ENCODE results near the gene ZNF225.
"Not testable (repeated sequence)": the region's sequence is repeated elsewhere in the genome, so short reads cannot be mapped to it uniquely, and the experiment has no call there.

ZNF225 gene

DNA sequence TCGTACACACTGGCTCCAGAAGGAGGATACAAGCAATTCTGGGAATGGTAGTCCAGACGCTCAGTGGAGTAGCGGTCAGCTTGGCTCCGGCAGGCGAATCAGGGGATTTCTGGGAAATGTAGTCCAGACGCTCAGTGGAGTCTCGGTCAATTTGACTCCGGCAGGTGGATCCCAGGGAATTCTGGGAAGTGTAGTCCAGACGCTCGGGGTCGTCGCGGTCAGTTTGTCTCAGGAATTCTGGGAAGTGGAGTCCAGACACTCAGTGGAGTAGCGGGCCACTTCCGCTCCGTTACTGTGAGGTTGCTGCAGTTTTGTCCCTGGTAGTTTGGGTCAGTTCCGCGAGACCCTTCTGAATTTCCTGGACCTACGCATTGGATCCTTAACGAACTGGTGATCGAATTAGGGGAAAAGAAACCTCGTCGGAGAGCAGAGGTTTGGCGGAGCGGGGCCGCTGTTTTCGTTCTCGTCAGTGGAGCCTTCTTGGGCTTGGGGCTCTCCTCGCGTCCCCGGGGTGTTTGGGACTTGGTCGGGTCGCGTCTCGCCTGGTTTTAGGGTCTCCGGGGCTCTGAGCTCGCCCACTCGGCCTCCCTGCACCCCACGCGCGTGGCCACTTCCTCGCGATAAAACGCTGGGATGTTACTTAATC, at the start of gene ZNF225:
ZNF225 (plus strand) TSS at position 262 of the 646 bp plus-strand sequence. CDS start 2,429 bp downstream, outside the sequence.
- peak; percentile 95 for DNase-seq (ENCODE audit: low spot score)

DNA sequence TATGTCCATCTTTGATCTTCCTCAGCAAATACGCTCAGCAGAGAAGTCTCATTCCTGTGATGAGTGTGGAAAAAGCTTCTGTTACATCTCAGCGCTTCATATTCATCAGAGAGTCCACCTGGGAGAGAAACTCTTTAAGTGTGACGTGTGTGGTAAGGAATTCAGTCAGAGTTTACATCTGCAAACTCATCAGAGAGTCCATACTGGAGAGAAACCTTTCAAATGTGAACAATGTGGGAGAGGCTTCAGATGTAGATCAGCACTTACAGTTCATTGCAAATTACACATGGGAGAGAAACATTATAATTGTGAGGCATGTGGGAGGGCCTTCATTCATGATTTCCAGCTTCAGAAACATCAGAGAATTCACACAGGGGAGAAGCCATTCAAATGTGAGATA, 46.9 kb upstream of the ZNF225 start:
- DNase-seq (ENCODE audit: low spot score) = no peak

DNA sequence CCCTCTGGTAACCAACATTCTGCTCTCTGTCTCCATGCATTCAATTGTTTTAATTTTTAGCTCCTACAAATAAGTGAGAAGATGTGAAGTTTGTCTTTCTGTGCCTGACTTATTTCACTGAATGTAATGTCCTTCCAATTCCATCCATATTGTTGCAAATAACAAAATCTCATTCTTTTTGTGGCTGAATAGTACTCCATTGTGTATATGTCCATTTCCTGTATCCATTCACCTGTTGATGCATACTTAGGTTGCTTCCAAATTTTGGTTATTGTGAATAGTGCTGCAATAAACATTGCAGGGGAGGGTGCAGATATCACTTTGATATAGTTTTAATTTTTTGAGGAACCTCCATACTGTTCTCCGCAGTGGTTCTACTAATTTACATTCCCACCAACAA, 43.8 kb upstream of the ZNF225 start:
- DNase-seq (ENCODE audit: low spot score) = no peak

DNA sequence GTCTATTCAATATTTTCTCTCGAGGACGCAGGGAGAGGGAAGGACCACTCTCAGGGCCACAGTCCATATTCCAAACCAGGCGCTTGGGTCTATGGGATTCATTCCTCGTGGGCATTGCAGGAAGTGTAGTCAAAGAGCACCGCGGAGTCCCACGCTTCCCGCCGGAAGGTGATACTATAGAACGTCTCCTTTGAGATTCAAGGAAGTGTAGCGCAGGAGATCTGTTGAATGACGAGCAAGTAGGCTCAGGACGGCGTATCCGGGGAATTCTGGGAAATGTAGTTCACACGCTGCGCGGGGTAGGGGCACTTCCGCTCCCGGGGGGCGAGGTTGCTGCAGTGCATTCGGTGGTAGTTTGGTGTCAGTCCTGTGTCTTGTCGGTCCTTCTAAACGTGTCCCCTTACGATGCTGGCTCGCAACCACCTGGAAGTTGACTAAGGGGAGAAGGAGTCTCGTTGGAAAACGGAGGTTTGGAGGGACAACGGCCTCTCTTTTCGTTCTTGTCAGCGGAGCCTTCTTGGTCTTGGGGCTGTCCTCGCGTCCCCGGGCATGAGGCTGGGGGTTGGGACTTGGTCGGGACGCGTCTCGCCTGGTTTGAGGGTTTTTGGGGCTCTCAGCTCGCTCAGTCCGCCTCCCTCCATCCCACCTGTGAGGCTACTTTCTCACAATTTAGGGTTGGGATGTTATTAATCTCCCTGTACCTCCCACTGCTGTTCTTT, 41.2 kb upstream of the ZNF225 start, which contains the start of gene ZNF284:
ZNF284 (plus strand) TSS at position 336 of the 719 bp plus-strand sequence. CDS start 4,231 bp downstream, outside the sequence.
- peak; percentile 81 for DNase-seq (ENCODE audit: low spot score)

DNA sequence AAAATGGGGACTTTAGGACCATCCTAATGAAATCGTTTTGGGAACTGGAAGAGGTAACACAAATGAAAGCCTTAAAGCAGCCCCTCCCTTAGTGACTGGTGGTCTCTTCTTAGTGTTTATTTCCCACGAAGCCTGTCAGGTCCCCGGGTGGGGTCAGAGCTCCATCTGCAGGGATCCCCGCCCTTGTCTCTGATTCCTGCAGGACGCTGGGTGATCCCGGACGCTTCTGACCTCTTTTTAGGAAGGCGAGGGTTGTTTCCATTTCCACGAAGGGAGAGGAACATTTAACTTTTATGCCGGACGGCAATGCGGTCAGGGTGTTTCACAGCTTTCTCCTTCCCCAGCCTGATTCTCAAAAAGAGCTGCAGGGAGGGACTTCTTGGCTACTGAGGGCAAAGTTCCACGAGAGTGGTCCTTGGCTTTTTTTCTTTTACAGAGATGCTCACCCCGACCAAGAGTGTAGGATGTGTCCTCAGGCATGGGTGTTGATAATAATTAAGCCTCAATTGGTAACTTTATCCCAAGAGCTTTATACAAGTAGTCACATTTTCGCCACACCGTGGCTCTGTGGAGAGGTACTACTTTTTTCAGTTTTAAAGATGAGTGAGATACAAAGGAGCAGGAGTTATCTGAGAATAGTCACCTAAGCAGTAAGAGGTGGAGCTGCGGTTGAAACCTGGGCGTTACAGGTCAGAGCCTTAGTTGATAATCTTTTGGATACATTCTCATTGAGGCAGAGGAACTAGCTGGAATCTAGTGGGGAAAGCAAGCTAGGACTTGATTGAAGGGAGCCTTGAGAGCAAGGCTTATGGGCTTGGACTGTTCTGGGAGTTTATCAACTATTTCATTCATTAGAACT, 40.4 kb upstream of the ZNF225 start:
- no peak for DNase-seq (ENCODE audit: low spot score)

DNA sequence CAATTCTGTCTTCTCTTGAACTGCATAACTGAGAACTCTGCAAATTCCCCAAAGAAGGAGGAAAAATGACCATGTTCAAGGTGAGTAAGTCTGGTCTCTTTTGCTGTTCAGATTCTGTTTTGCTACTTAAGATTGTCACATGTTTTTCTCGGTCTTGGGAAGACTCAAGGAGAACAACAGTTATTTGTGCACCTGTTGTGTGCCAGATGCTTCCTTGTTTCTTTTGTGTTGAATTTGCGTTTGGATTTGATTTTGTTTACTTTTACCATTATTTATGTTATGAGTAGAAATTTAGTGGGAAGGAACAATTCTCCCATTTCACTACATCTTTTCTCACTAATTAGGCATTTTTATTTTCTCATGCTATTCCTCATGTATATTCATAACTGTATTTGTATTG, 36.9 kb upstream of the ZNF225 start:
- DNase-seq (ENCODE audit: low spot score) = no peak

DNA sequence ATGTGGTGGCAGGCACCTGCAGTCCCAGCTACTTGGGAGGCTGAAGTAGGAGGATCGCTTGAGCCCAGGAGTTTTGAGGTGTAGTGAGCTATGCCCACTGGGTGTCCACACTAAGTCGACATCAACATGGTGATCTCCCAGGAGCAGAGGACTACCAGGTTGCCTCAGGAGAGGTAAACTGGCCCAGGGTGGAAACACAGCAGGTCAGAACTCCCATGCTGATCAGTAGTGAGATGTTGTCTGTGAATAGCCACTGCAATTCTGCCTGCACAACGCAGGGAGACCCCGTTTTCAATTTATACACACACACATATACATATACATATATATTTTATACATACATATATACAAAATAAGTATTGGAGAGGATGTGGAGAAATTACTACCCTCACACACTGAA, 21.1 kb upstream of the ZNF225 start:
- DNase-seq (ENCODE audit: low spot score) = no peak

DNA sequence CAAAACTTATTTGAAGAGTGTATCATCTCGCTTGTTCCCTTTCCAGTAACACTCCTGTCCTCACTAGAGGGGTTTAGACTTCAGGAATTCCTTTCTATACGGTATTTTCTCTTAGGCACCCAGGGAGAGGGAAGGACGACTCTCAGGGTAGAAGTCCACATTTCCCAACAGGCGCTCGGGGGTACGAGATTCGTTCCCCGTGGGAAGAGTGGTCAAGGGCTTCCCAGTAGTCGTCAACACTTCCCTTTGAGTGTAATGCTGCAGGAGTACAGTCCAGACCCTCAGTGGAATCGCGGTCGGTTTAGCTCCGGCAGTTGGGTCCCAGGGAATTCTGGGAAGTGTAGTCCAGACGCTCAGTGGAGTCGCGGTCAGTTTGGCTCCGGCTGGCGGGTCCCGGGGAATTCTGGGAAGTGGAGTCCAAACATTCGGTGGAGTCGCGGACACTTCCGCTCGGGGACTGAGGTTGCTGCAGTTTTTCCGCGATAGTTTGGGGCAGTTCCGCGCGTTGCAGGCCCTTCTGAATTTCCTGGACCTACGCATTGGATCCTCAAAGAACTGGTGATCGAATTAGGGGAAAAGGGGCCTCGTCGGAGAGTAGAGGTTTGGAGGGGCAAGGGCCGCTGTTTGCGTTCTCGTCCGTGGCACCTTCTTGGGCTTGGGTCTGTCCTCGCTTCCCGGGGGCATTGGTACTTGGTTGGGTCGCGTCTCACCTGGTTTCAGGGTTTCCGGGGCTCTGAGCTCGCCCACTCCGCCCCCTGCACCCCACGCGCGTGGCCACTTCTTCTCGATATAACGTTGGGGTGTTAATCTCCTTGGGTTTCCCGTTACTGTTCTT, 19.1 kb upstream of the ZNF225 start, which contains the start of gene ZNF224:
ZNF224 (plus strand) TSS at position 431 of the 835 bp plus-strand sequence. CDS start 3,513 bp downstream, outside the sequence.
- DNase-seq (ENCODE audit: low spot score) = peak; percentile 91

DNA sequence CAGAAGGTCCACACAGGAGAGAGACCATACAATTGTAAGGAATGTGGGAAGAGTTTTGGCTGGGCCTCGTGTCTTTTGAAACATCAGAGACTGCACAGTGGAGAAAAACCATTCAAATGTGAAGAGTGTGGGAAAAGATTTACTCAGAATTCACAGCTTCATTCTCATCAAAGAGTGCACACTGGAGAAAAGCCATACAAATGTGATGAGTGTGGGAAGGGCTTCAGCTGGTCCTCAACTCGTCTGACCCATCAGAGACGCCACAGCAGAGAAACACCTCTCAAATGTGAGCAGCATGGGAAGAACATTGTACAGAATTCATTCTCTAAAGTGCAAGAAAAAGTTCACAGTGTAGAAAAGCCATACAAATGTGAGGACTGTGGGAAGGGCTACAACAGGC, 5.4 kb upstream of the ZNF225 start:
- no peak for DNase-seq (ENCODE audit: low spot score)

DNA sequence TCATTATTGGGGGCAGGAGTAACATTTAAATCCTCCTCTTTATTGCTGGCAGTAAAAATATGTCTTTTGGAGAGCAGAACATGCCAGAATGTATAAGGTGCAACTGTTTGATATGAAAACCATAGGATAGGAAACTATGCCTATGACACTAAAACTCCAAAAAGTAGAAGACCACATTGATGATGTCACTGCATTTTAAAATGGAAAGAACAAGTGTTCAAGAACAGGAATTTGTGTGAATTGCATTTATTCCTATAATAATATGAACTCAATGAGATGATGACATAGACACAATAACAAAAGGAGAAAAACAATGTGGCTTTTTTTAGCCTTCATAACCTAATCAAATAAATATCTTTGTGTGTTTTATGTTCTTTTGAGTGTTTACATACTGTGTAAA, 3.7 kb upstream of the ZNF225 start:
- DNase-seq (ENCODE audit: low spot score) = no peak

DNA sequence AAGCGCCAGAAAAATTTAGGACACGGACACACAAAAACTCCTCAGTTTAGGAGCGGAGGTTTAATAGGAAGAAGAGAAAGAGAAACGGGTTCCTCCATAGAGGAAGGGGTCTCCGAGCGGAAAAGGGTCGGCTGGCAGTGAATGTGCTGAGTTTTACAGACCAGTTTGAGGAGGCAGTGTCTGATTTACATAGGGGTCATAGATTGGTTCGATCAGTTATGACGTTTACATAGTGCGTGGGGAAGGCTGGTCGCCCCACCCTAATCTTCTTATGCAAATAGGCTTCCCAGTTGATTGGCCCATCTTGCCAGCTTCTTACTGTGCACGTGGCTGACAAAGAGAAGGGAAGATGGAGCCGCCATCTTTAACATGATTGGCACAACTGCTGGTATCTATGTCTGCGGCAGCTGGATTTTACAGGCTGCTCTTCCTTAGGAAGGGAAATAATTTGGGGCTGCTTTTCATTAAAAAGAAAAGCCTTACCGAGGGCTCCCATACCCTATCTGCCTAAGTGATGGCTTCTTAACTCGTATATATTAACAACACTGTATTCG, 1.2 kb upstream of the ZNF225 start:
- peak; percentile 9 for DNase-seq (ENCODE audit: low spot score)

DNA sequence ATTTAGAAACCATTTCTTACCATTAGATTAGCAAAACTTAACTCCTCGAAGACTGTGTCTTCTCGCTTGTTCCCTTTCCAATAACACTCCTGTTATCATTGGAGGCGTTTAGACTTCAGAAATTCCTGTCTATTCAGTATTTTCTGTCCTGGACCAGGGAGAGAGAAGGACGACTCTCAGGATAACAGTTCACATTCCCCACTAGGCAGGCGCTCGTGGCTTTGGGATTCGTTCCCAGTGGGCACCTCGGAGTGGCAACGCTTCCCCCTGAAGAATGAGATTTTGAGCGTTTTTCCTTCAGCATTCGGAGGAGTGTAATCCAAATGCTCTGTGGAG, 429 bp upstream of the ZNF225 start:
- no peak for DNase-seq (ENCODE audit: low spot score)

DNA sequence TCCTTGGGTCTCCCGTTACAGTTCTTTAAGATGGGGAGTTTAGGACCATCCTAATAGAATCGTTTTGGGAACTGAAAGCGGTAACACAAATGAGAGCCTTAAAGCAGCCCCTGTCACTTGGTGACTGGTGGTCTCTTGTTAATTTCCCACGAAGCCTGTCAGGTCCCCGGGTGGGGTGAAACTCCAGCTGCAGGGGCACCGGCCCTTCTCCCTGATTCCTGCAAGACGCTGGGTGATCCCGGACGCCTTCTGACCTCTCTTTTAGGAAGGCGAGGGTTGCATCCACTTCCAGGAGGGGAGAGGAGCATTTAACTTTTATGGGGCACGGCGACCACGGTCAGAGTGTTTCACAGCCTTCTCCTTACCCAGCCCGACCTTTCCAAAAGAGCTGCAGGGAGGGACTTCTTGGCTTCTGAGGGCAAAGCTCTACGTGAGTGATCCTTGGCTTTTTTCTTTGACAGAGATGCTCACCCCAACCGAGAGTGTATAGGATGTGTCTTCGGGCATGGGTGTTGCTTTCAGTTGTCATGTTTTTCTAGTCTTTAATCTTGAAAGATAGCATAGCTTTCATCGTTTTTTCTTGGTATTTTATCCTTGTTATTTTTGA, 688 bp downstream of the ZNF225 start:
- DNase-seq (ENCODE audit: low spot score) = peak; percentile 4

DNA sequence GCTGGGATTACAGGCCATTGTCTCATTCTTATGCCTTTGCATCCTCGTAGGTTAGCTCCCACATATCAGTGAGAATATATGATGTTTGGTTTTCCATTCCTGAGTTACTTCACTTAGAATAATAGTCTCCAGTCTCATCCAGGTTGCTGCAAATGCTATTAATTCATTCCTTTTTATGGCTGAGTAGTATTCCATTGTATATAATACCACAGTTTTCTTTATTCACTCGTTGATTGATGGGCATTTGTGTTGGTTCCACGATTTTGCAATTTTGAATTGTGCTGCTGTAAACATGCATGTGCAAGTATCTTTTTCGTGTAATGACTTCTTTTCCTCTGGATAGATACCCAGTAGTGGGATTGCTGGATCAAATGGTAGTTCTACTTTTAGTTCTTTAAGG, 8.0 kb downstream of the ZNF225 start:
- not testable (repeated sequence) for DNase-seq (ENCODE audit: low spot score)

DNA sequence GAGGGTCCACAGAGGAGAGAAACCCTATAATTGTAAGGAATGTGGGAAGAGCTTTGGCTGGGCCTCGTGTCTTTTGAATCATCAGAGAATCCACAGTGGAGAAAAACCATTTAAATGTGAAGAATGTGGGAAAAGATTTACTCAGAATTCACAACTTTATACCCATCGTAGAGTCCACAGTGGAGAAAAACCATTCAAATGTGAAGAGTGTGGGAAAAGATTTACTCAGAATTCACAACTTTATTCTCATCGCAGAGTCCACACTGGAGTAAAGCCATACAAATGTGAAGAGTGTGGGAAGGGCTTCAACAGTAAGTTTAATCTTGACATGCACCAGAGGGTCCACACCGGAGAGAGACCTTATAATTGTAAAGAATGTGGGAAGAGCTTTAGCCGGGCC, 18.8 kb downstream of the ZNF225 start:
- no peak for DNase-seq (ENCODE audit: low spot score)

DNA sequence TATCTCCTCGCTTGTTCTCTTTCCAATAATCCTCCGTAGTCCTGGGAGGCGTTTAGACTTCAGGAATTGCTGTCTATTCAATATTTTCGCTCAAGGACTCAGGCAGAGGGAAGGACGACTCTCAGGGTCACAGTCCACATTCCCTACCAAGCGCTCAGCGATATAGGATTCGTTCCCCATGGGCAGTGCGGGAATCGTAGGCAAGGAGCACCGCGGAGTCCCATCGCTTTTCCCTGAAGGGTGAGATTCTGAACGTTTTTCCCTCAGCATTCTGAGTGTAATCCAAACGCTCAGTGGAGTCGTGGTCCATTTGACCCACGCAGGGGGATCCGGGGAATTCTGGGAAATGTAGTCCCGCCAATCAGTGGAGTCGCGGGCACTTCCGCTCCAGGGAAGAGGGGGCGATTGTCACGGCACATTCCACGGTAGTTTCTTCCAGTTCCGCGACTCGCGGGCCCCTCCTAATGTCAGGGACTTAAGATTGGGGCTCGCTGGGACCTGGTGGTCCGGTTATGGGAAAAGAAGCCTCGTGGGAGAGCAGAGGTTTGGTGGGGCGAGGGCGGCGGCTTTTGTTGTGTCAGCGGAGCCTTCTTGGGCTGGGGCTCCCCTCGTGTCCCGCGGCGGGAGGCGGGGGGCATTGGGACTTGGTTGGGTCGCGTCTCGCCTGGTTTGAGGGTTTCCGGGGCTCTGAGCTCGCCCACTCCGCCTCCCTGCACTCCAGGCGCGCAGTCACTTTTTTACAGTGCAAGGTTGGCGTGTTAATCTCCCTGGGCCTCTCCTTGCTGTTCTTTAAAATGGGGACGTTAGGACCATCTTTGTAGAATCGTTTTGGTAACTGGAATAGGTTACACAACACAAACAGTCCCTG, 28.2 kb downstream of the ZNF225 start, which contains the start of gene ZNF234:
ZNF234 (plus strand) TSS at position 364 of the 868 bp plus-strand sequence. CDS start 3,079 bp downstream, outside the sequence.
- peak; percentile 71 for DNase-seq (ENCODE audit: low spot score)

DNA sequence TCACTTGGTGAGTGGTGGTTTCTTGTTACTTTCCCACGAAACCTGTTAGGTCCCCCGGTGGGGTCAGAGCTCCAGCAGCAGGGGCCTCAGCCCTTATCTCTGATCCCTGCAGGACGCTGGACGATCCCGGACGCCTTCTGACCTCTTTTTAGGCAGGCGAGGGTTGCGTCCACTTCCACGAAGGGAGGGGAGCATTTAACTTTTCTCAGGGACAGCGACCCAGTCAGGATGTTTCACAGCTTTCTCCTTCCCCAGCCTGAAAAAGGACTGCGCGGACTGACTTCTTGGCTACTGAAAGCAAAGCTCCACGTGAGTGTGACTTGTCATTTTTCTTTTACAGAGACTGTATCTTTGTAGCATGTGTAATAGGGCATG, 28.8 kb downstream of the ZNF225 start:
- no peak for DNase-seq (ENCODE audit: low spot score)

DNA sequence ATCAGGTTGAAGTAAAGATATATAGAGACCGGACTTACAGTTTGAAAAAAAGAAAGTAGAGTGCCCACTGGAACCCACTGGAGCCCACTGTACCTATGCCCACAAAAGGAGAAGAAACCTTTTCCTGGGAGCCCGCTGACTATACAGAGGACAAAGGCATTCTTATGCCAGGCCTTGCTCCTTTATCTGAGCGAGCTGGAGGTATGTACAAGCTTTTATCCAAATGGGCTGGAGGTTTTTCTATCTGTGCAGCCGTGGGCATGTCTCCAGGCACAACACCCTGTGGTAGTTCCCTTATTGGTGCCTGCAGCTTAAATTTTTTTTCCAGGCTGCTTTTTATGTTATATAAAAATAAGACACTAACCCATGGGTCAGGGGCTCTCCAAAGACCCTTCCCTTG, 36.6 kb downstream of the ZNF225 start:
- DNase-seq (ENCODE audit: low spot score) = no peak

DNA sequence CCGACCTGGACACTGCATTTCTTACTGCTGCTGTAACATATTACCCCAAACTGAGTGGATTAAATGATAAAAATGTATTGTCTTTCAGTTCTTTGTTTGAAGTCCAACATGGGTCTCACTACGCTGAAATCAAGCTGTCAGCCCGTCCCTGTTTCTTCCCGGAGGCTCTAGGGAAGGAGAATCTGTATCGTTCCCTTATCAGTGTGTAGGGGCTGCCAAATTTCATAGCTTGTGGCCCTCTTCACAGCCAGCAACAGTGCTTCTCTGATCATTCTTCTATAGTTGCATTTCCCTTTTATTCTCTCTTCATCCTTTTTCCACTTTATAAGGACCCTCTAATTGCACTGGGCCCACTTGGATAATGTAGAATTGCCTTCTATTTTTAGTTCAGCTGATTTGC, 38.3 kb downstream of the ZNF225 start:
- no peak for DNase-seq (ENCODE audit: low spot score)

DNA sequence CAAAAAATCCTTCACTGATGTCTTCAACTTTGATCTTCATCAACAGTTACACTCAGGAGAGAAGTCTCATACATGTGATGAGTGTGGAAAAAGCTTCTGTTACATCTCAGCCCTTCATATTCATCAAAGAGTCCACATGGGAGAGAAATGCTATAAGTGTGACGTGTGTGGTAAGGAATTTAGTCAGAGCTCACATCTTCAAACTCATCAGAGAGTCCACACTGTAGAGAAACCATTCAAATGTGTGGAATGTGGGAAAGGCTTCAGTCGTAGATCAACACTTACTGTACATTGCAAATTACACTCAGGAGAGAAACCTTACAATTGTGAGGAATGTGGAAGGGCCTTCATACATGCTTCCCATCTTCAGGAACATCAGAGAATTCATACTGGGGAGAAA, 43.3 kb downstream of the ZNF225 start:
- no peak for DNase-seq (ENCODE audit: low spot score)
